T-helper 2 cell (primary cell): Measurements from ENCODE around the gene MRPS34.

ENCODE experiments used
- DNase-seq, 5 experiments: peaks; one replicate each; pipeline versions ENCODE4 v3.0.0 to v3.0.0-alpha.2; 2012 to 2022

The MRPS34 gene

DNA sequence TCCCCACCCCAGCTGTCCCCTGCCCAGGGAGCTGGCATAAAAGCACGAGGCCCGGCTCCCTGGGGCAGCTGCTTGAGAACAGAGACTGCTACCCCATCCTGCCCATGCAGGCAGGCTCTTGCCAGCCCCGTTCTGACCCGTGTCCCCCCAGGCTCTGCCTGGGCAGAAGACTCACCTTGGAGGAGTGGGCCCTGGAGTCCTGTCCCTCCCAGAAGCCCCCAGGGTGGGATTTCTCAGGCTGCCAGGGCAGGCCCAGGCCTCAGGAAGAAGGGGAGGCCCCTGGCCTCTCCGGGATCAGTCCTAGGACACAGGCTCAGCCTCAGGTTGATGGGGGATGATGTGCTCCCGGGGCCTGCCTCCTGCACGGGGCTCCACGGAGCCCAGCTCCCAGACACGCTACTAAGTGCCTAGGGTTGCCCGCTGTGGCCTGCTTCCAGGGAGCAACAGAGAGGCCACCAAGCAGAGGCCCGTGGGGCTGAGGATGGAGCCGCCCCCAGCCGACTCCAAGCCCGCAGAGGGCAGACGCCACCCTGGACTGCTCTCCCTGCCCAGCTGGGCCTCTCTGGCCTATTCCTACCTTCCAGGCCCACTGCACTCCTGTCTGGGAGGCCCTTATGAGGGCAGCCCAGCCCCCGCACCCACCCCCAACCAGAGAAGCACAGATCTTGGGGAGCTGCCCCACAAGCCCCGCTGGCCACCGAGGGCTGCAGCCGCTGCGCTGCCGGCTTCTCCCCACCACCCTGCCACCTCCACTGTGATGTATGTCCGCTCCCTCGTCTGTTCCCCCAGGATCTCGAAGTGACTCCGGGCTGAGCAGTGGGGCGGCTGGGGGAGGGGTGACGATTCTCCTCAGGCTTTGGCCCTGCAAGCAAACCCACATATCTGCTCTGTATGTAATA lies 3.3 kb downstream of the MRPS34 start:
- no peak for DNase-seq

DNA sequence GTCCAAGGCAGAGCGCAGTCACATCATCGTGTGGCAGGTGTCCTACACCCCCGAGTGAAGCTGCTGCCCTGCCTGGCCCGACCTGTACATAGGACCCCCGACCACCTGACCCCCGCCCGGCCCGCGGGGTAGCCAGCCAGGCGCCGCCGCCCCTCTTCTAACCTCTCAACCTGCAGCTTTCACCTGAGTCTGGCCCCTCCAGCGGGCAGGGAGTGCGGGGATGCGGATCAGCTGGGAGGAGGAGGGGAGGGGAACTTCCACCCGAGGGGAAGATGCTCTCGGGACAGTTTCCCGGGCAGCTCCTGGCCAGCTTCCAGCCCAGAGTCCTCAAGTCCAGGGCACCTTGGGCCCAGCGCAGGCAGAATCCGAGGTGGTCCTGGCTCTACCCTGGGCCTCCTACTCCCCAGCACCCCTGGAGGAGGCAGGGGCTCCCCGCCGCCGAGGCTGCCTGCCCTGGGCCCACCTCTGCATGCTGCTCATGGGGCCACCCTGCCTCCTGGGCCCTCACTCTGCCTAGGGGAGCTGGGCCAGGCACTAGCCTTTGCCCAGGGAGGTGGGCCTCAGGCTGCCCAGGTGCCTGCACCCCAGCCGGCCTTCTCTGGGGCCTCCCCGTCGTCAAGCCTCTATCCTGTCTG lies 4.0 kb downstream of the MRPS34 start:
- no peak for DNase-seq

DNA sequence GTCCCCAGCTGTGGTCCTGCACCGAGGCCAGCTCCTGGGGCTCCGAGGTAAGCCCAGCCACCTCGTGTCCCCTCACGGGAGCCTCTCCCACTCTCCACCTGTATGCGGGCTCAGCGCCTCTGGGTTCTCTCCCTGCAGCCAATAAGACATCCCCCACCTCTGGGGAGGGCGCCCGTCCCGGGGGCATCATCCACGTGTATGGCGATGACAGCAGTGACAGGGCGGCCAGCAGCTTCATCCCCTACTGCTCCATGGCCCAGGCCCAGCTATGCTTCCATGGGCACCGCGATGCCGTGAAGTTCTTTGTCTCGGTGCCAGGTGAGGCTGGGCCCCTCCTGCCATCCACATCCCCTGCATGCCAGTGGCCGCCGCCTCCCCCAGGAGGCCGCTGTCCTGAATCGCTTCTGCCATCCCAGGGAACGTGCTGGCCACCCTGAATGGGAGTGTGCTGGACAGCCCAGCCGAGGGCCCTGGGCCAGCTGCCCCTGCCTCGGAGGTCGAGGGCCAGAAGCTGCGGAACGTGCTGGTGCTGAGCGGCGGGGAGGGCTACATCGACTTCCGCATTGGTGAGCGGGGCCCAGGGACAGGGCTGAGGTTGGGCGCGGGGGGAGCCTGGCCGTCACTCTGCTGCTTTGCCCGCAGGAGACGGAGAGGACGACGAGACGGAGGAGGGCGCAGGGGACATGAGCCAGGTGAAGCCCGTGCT lies 4.7 kb downstream of the MRPS34 start:
- DNase-seq: no peak

DNA sequence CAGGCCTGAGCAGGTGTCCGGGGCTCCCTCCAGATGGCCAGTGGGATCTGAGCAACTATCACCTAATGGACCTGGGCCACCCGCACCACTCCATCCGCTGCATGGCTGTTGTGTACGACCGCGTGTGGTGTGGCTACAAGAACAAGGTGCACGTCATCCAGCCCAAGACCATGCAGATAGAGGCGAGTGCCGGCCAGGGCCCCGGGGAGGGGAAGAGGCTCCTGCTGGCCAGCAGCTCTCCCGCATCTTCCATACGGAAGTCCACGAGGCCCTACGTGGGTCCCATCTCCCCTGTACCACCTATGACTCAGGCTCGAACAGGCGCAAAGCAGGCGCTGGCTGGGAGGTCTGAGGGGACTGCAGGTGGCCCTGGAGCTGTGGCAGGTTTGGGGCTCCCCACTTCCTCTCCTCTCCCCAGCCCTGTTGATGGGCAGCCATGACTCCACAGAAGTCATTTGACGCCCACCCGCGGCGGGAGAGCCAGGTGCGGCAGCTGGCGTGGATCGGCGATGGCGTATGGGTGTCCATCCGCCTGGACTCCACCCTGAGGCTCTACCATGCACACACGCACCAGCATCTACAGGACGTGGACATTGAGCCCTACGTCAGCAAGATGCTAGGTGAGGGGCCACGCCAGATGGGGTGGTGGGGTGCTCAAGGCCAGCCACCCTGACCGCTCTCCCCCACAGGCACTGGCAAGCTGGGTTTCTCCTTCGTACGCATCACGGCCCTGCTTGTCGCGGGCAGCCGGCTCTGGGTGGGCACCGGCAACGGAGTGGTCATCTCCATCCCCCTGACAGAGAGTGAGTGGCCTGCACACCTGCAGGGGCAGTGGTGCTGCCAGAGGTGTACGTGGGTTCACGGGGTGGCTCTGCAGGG lies 5.6 kb downstream of the MRPS34 start:
- DNase-seq: no peak

DNA sequence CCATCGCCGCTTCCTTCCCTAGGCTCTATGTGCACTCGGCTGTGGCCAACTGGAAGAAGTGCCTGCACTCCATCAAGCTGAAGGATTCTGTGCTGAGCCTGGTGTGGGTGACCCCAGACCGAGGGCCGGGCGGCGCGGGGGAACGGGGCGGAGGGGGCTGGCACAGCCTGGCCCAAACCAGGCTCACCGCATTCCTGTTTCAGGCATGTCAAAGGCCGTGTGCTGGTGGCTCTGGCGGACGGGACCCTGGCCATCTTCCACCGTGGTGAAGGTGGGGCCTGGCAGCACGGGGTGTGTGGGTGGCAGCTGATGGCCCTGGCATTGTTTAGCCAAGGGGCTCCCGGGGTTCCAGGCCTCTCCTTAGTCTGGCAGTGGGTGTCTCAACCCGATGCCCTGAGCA lies 6.2 kb downstream of the MRPS34 start:
- no peak for DNase-seq

DNA sequence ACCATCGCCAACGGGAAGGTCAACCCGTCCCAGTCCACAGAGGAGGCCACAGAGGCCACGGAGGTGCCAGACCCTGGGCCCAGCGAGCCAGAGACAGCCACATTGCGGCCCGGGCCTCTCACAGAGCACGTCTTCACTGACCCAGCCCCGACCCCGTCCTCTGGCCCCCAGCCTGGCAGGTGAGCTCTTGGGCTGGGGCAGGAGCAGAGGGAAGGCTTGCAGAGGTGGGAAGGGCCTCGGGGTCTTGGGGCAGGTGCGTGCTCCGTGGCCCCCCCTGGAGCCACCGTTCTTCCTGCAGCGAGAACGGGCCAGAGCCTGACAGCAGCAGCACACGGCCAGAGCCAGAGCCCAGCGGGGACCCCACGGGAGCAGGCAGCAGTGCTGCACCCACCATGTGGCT lies 6.7 kb downstream of the MRPS34 start:
- no peak for DNase-seq

DNA sequence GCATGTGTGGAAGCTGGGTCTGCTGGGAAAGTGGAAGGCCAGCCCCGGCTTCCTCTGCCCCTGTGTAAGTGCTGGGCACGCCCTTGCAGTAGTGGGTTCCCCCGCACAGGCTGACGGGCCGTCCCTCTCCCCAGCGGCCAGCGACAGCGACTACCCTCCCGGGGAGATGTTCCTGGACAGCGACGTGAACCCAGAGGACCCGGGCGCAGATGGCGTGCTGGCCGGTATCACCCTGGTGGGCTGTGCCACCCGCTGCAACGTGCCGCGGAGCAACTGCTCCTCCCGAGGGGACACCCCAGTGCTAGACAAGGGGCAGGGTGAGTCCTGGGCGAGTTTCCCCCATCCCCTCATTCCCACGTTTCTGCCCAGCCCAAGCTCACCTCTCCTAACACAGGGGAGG lies 7.1 kb downstream of the MRPS34 start:
- DNase-seq: no peak

DNA sequence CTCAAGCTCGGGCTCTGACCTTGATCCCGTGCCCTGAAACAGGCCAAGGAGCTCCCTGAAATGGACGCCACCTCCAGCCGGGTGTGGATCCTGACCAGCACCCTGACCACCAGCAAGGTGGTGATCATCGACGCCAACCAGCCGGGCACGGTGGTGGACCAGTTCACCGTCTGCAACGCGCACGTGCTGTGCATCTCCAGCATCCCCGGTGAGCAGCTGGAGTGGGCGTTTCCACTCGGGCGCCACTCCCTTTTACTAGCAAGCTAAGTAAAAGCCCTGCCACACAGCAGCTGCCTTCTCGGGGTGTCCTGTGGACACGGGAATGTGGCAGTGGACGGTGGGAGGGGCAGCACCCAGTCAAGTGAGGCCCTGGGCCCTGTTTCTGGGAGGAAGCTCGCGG lies 8.0 kb downstream of the MRPS34 start:
- no peak for DNase-seq

DNA sequence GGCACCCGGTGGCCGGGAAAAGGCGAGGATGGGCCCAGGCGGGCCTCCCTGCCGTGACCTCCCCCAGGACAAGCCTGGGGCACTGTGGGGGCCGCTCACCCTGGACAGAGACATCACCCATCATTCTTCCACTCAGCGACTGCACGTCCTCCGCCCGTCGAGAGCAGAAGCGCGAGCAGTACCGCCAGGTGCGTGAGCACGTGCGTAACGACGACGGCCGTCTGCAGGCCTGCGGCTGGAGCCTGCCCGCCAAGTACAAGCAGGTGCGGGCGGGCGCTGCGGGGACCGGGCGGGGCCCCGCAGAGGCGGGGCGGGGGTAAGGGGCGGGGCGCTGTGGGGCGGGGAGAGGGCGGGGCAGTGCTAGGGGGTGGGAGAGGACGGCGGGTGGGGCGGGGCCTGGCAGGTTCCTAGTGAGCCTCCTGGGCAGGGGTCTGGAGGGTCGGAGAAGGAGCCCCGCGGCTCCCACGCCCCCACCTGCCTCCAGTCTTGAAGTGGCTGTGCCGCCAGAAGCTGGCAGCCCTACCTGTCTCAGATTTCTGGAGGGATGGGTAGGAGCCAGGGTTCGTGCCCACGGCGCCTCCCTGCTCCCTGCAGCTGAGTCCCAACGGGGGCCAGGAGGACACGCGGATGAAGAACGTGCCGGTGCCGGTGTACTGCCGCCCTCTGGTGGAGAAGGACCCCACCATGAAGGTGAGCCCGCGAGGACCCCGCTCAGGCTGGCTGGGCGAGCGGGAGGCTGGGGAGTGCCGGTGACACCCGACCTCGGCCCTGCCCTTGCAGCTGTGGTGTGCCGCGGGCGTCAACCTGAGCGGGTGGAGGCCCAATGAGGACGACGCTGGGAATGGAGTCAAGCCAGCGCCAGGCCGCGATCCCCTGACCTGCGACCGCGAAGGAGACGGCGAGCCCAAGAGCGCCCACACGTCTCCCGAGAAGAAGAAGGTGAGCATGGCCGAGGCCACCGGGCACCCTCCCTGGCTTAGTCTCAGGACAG lies 9.1 kb downstream of the MRPS34 start:
- no peak for DNase-seq

DNA sequence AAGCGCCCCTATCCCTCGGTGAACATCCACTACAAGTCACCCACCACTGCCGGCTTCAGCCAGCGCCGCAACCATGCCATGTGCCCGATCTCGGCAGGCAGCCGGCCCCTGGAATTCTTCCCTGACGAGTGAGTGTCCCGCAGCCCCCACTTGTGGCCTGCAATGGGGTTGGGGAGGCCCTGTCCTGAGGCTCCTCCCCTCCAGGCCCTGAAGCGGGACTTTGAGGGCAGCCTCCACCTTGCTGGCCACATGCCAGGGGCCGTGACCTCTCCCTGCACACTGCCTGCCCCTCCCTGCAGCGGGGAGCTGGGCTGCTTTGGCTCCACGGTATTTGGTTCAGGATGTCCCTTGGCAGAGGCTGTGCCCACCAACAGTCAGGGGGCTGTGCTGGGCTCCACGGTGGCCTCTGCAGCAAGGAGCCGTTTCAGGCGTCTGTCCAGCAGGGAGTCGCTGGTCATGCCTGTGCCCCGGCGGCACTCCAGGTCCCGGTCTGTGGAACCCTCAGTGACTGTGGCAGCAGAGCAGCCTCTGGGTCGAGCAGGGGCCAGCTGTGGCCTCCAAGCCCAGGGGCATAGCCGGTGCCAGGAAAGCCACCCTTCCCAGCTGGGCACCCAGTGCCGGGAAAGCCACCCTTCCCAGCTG lies 9.9 kb downstream of the MRPS34 start:
- DNase-seq: no peak

DNA sequence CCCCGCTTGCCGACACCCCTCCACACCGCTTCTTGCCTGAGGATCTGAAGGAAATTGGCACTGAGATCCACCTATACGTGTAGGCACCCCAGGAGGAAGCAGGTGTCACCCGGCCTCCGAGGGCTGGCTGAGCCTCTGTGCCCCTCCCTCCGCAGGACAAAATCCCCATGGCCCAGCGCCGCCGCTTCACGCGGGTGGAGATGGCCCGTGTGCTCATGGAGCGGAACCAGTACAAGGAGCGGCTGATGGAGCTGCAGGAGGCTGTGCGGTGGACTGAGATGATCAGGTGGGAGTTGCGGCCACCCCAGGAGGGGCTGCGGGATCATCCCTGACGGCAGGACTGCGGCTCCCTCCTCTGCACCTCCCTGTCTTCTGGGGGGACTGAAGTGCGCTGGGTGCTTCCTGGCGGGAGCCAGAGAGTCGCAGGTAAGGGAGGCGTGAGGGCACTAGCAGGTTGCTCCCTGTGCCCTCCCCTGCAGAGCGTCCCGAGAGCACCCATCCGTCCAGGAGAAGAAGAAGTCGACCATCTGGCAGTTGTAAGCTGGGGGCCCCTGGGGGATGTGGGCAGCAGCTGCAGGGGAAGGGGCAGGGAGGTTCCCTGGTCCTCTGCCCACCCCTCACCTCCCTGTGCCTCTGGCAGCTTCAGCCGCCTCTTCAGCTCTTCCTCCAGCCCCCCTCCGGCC lies 10.6 kb downstream of the MRPS34 start:
- DNase-seq: no peak

DNA sequence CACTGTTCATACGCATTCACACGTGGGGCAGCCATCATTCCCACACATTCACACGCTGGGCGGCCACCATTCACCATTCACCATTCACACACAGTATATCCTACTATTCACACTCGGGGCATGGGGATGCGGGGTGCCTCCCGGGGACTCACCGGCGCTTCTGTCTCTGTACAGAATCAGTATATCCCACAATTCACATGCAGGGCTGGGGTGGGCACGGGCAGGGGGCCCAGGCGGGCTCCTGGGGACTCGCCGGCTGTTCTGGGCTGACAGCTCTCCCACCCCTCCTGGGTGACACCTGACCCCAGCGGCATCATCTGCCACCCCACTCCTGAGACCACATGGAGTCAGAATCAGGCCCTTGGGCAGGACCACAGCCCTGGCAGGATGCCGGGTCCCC lies 11.2 kb downstream of the MRPS34 start:
- DNase-seq: no peak

DNA sequence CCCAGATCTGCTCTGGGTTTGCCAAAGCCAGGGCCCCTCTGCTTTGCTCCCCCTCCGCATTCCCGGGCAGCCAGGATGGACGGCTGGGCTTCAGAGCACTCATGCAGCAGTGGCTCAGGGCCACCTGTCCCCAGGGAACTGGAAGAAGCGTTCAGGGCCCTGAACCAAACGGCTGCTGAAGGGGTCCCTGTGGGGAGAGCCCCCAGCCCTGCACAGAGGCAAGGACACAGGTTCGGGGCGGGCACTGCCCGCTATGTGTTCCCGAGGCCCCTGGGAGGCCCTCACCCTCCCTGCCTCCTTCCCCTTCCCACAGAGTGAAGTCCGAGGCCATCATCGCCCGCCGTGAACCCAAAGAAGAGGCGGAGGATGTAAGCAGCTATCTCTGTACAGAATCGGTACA lies 12.0 kb downstream of the MRPS34 start:
- DNase-seq: no peak

DNA sequence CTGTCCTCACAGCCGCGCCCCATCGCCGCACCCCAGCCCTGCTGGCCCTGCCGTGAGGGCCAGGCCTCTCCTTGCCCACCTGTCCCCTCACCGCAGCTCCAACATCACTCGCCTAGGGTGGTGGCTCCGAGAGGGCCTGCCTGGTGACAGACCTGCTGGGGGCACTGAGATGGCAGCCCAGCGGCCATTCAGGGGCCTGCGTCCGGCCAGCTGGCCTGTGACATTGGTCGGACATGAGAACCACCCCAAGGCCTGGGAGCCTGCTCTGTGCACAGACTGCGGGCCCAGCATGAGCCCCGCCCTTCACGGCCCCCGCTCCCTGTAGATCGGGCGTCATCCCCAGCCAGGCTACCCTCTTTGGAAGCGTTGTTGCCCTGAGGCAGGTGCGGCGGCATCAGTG lies 13.4 kb downstream of the MRPS34 start:
- DNase-seq: no peak

DNA sequence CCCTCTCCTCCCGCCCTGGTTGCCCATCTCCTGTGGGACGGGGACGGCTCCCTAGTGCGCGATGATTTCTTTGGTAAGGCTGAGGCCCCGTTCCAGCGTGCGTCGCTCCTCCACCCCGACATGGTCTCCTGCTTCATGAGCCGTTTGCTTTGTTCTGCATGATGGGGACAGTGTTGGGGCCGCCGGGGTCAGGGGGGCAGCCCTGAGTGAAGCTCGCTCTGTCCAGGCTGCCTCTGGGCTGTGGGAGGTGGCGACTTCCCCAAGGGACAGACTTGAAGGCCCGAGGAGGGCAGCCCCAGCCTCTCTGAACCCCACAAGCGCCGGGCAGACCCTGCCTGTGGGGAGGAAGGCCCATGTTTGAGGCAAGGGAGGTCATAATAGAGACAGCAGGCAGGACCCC lies 14.0 kb downstream of the MRPS34 start:
- no peak for DNase-seq

DNA sequence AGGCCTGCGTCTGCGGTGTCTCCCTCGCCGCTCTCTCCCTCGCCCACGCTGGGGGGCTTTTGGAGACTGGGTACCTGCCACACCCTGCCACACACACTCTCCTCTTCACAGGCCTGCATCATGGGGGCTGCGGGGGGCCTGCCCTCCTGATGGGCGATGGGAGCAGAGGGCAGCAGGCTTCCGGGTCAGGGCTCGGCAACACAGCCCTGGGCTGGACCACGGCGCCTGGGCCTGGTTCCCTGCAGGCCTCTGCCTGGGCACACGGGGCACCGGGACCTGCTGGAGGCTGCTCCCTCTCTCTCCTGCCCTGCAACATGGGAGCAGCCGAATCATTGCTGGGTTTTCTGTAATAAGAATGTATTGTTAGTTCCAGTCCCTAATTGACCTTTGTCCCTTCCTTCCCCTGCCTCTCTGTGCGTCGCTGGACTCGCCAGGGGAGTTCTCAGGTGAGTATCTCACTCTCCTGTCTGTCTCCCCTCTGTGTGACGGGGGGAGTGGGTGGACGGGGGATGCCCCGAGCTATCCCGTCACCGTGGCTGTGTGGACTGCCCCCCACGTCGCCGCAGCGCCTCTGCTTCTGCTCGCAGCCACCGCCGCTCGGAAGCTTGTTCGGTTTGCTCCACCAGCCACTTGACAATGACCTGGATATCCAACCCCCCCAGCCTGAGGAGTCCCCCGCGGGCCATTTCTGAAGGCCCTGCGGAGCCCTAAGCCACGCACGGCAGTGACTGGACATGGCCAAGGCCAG lies 15.0 kb downstream of the MRPS34 start:
- DNase-seq: no peak

DNA sequence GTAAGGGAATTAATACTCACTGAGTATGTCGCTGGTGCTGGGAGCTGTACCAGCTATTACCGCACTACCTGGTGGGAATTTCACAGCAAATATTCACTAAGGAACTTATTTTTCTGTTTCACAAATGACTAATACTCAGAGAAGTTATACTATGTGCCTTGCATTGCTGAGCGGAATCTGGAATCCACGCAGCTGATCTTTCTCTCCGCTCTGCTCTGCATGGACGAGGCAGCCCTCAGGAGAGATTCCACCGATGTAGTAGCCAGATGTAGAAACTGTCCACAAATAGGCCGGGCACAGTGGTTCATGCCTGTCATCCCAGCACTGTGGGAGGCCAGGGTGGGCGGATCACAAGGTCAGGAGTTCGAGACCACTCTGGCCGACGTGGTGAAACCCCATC lies 18.7 kb downstream of the MRPS34 start:
- no peak for DNase-seq

DNA sequence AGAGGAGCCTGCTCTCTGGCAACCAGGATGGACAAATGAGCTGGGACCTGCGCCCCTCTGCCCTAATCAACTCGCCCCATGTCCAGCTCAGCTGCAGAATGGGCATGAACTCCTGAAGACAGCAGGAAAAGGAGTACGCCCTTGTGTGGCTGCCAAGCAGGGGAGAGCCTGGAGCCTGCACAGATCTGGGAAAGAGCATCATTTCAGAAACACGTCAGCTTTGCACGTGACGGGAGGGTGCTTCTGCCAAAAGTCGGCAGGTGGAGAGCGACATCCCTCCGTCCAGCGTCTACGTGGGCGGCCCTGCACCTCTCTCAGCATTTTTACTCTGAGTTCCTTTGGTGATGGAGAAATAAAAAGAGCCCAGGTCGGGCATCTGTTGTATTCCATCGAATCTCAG lies 20.1 kb downstream of the MRPS34 start:
- no peak for DNase-seq

DNA sequence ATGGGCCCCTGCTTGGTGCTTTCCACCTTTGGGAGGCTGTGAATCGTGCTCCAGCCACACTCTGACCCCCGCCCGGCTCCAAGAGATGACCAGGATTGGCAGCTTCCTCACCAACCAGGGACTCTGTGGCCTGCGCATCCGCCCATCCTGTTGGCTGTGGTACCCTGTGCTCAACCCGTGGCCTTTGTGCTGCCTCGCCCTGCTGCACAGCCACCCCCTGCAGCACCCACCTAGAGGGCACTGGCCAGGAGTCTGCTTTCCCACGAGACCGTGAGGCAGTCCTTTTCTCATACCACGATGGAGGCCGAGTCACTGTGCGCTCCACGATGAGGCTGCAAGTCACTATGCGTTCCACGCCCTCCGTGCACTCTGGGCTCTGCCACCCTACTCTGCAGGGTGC lies 21.0 kb downstream of the MRPS34 start:
- DNase-seq: no peak
